ENCODE results near the gene PPT2. TPM values are rescaled to one million over a fixed set of nuclear protein-coding genes. Genes with fewer than 3 reads are reported as not detected.

Gene PPT2
- total RNA-seq, 1 experiment from 2014 or later: 38.2 TPM

DNA sequence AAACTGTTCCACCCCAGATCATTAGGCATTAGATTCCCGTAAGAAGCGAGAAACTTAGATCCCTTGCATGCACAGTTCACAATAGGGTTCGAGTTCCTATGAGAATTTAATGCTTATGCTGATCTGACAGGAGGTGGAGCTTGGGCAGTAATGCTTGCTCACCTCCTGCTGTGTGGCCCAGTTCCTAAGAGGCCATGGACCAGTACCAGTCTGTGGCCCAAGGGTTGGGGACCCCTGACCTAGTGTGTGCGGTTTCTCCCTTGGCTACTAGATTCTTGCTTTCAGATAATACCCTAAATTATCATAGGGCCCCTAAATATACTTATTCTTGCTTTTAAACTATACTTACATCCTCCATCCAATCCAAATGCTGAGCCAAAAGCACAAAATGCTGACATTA, 40.4 kb downstream of the PPT2 start:
- CTCF ChIA-PET: no interaction called here

DNA sequence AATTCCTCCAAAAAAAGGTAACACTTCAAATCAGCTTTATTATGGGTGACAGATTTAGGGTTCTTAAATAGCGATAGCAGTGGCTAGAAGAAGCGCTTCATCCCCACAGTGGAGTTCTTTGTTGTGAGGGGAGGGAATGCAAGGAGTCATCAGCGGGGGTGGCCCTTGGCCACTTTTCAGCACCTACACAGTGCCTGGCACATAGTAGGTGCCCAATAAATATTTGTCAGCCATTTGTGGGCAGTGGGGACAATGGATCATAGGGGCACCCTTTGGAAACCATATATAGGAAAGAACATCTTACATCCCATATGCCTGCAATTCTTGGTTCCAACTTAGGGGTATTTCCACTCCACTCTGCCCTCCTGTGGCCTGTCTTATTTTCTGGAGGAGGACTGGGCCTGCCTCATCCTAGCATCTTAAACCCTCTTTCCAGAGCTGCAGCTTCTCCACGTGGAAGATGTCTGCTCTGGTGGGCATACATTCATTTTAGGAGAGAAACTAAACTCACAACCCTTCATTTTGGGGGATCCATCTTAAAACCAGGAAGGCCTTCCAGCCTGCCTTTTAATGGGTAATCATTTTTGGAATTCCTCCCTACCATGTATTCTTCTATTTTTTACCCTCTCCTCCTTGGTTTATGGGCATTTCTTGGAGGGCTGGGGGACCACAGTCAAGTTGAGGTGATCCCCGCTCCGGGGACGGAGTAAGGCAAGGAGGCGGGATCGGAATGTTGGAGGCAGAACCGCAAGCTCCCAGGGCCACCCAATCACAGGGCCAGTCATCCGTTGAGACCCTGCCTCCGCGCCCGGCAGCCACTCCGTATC, 41.1 kb downstream of the PPT2 start:
- H2AFZ ChIP-seq: peak overlapping the region; percentile 76; the same call in 1 of the 2 replicates
- H3K27me3 ChIP-seq (ENCODE audit: insufficient read depth, low read depth): no peaks in the 10 kb centered on the region; the same call in 1 of the 2 replicates
- TSS peak; percentile 97 for BruUV-seq (replicated peaks)
- no peaks in the 10 kb centered on the region for H3K9me2 ChIP-seq (ENCODE audit: insufficient read depth)
- TF ChIP-seq, protein P1, sequence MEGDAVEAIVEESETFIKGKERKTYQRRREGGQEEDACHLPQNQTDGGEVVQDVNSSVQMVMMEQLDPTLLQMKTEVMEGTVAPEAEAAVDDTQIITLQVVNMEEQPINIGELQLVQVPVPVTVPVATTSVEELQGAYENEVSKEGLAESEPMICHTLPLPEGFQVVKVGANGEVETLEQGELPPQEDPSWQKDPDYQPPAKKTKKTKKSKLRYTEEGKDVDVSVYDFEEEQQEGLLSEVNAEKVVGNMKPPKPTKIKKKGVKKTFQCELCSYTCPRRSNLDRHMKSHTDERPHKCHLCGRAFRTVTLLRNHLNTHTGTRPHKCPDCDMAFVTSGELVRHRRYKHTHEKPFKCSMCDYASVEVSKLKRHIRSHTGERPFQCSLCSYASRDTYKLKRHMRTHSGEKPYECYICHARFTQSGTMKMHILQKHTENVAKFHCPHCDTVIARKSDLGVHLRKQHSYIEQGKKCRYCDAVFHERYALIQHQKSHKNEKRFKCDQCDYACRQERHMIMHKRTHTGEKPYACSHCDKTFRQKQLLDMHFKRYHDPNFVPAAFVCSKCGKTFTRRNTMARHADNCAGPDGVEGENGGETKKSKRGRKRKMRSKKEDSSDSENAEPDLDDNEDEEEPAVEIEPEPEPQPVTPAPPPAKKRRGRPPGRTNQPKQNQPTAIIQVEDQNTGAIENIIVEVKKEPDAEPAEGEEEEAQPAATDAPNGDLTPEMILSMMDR (conservative IDR thresholded peaks at IDR 0.05): peak; percentile 72
- no peak for TF ChIP-seq EZH2 (IDR thresholded peaks at IDR 0.05; ENCODE audit: low read depth)
- H3K36me3 ChIP-seq (ENCODE audit: low read depth): no peaks in the 10 kb centered on the region
- peak overlapping the region; percentile 93 for H3K4me2 ChIP-seq
- H3K4me1 ChIP-seq (replicated peaks; ENCODE audit: insufficient read depth): peaks cover 18% of the 10 kb centered on the region
- H3K27ac ChIP-seq: peak overlapping the region; percentile 39; the same call in 1 of the 2 replicates
- H3K9me3 ChIP-seq (ENCODE audit: insufficient read depth, low read depth): no peaks in the 10 kb centered on the region
- H4K20me1 ChIP-seq (ENCODE audit: insufficient read depth): no peaks in the 10 kb centered on the region
- intact Hi-C loops (cut with micrococcal nuclease; ENCODE audit: unreplicated experiment): loop anchor here (1.0 to 10.0 kb wide), 6 partner anchors 17 to 780 kb away; partner anchors contain the start of genes ATP6V1G2, DDX39B, FKBPL and NFKBIL1
- no peak for DNase-seq
- ChIA-PET POLR2A (ENCODE audit: unreplicated experiment) (interaction anchor here (0.5 to 1.2 kb wide), 6 partner anchors 17 to 796 kb away, joined by 3 to 10 read pairs (median 4); no protein-coding TSS in a partner anchor), CTCF (no interaction called here)
- H3F3A ChIP-seq (ENCODE audit: insufficient read depth, low read depth): peaks cover 17% of the 10 kb centered on the region
- H3K79me2 ChIP-seq (ENCODE audit: low read depth): no peaks in the 10 kb centered on the region
- H3K4me3 ChIP-seq: peak overlapping the region; percentile 72

More for the DNA sequence above, 40.4 kb downstream of the PPT2 start:
- intact Hi-C loops (cut with micrococcal nuclease; ENCODE audit: unreplicated experiment): loop anchor here (10.0 kb wide), 2 partner anchors 650 to 780 kb away; partner anchors contain the start of genes ATP6V1G2, DDX39B and NFKBIL1
- no peaks in the 10 kb centered on the region for H3K27me3 ChIP-seq (ENCODE audit: insufficient read depth, low read depth)
- peaks cover 3% of the 10 kb centered on the region for H3K79me2 ChIP-seq (ENCODE audit: low read depth)
- H3K4me1 ChIP-seq (replicated peaks; ENCODE audit: insufficient read depth): peaks cover 18% of the 10 kb centered on the region
- no peak overlapping the region for H3K27ac ChIP-seq
- peaks cover 17% of the 10 kb centered on the region for H3F3A ChIP-seq (ENCODE audit: insufficient read depth, low read depth)
- TF ChIP-seq EZH2 (IDR thresholded peaks at IDR 0.05; ENCODE audit: low read depth): no peak
- TF ChIP-seq, protein P1 (conservative IDR thresholded peaks at IDR 0.05): no peak
- no peaks in the 10 kb centered on the region for H4K20me1 ChIP-seq (ENCODE audit: insufficient read depth)
- POLR2A ChIA-PET (ENCODE audit: unreplicated experiment): no interaction called here
- H3K4me2 ChIP-seq: peak overlapping the region; percentile 93; the same call in 1 of the 2 replicates
- no peaks in the 10 kb centered on the region for H3K9me3 ChIP-seq (ENCODE audit: insufficient read depth, low read depth)
- no peak overlapping the region for H2AFZ ChIP-seq
- no TSS peak for BruUV-seq (replicated peaks)
- DNase-seq: no peak
- H3K4me3 ChIP-seq: no peak overlapping the region
- H3K36me3 ChIP-seq (ENCODE audit: low read depth): no peaks in the 10 kb centered on the region
- no peaks in the 10 kb centered on the region for H3K9me2 ChIP-seq (ENCODE audit: insufficient read depth)

DNA sequence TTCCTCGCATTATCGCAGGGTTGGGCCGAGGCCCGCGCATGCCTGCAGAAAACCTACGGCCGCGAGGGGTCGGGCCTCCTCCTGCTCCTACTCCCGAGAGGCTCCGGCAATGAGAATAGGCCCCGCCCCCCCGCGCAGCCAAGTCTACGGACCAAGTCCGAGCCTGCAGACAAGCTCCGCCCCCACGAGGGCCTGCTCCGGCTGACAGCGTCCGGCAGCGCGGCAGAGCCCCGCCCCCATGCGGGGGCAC, 41.6 kb downstream of the PPT2 start:
- H2AFZ ChIP-seq: no peak overlapping the region
- H3K4me1 ChIP-seq (replicated peaks; ENCODE audit: insufficient read depth): peaks cover 18% of the 10 kb centered on the region
- H3K36me3 ChIP-seq (ENCODE audit: low read depth): no peaks in the 10 kb centered on the region
- peak overlapping the region; percentile 94; the same call in 1 of the 2 replicates for H3K4me2 ChIP-seq
- peaks cover 17% of the 10 kb centered on the region for H3F3A ChIP-seq (ENCODE audit: insufficient read depth, low read depth)
- no peak for TF ChIP-seq EZH2 (IDR thresholded peaks at IDR 0.05; ENCODE audit: low read depth)
- TF ChIP-seq, protein P1 (conservative IDR thresholded peaks at IDR 0.05): no peak; the same call in none of the 2 replicates
- peak overlapping the region; percentile 96; the same call in 1 of the 2 replicates for H3K4me3 ChIP-seq
- no peaks in the 10 kb centered on the region for H3K79me2 ChIP-seq (ENCODE audit: low read depth)
- H3K9me2 ChIP-seq (ENCODE audit: insufficient read depth): no peaks in the 10 kb centered on the region
- H3K9me3 ChIP-seq (ENCODE audit: insufficient read depth, low read depth): no peaks in the 10 kb centered on the region
- BruUV-seq (replicated peaks): no TSS peak
- ChIA-PET POLR2A (ENCODE audit: unreplicated experiment) (interaction anchor here (0.6 to 1.2 kb wide), 8 partner anchors 11 to 796 kb away, joined by 3 to 10 read pairs (median 5); no protein-coding TSS in a partner anchor), CTCF (no interaction called here)
- intact Hi-C loops (cut with micrococcal nuclease; ENCODE audit: unreplicated experiment): loop anchor here (1.0 to 10.0 kb wide), 6 partner anchors 17 to 779 kb away; partner anchors contain the start of genes ATP6V1G2, DDX39B, FKBPL and NFKBIL1
- peak; percentile 98 to 100 for DNase-seq
- no peak overlapping the region for H3K27ac ChIP-seq
- peaks cover 4% of the 10 kb centered on the region for H3K27me3 ChIP-seq (ENCODE audit: insufficient read depth, low read depth)
- no peaks in the 10 kb centered on the region for H4K20me1 ChIP-seq (ENCODE audit: insufficient read depth)

Data from PC-9 (cell line).